Esophagus muscularis mucosa (tissue), 3 donors: ENCODE results near the gene CUX1.
"Not testable (repeated sequence)": the region's sequence is repeated elsewhere in the genome, so short reads cannot be mapped to it uniquely, and the experiment has no call there.

Experiments
- CTCF ChIP-seq, 3 experiments: fragments of 200-600 bp in 2 of 3; fragments of 450-650 bp in 1 of 3; sonication (generic) in 2 of 3; IDR thresholded peaks; one replicate each; pipeline ENCODE4 v1.5.1; 2017 to 2019; ENCODE audit warnings: antibody characterized with exemption in 3 of 3, mild to moderate bottlenecking in 2 of 3, moderate library complexity in 1 of 3
- POLR2A ChIP-seq: fragments of 450-650 bp; IDR thresholded peaks from one replicate; pipeline ENCODE4 v1.6.1; 2017; ENCODE audit warnings: antibody characterized with exemption, moderate library complexity, mild to moderate bottlenecking, low read depth

DNA sequence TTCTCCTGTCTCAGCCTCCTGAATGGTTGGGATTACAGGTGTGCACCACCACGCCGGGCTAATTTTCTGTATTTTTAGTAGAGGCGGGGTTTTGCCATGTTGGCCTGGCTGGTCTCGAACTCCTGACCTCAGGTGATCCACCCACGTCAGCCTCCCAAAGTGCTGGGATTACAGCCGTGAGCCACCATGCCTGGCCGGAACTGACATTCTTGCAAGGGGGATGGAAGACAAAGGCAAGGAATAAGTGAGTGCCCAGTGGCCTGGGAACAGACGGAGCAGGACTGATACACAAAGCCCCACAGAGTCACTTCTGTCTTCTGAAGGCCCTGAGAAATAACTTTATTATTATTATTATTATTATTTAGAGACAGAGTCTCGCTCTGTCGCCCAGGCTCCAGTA lies 14.0 kb downstream of the CUX1 start:
- not testable (repeated sequence) for TF ChIP-seq CTCF (IDR thresholded peaks at IDR 0.05); POLR2A
